ENCODE results near the gene ARHGEF2.

The ARHGEF2 gene

GRCh38 chr1:155911156-155912055, 66.9 kb downstream of the ARHGEF2 start, which contains the start of gene RIT1:
TSS of gene RIT1 (minus strand) at chr1:155911349. CDS start at chr1:155910761, 588 bp downstream.
- DNase-seq (ENCODE audit: low spot score): peak; percentile 76

GRCh38 chr1:155910621-155911121, 67.7 kb downstream of the ARHGEF2 start:
- no peak for DNase-seq (ENCODE audit: low spot score)

- no peak for DNase-seq (ENCODE audit: low spot score)
Measured at GRCh38 chr1:155909894-155910293, 68.5 kb downstream of the ARHGEF2 start.

- no peak for DNase-seq (ENCODE audit: low spot score)
Measured at GRCh38 chr1:155904261-155904660, 74.1 kb downstream of the ARHGEF2 start.

GRCh38 chr1:155900161-155900560, 78.2 kb downstream of the ARHGEF2 start:
- DNase-seq (ENCODE audit: low spot score): no peak

- DNase-seq (ENCODE audit: low spot score): no peak
Measured at GRCh38 chr1:155899683-155900082, 78.7 kb downstream of the ARHGEF2 start.

GRCh38 chr1:155898888-155899287, 79.5 kb downstream of the ARHGEF2 start:
- DNase-seq (ENCODE audit: low spot score): no peak

DNA sequence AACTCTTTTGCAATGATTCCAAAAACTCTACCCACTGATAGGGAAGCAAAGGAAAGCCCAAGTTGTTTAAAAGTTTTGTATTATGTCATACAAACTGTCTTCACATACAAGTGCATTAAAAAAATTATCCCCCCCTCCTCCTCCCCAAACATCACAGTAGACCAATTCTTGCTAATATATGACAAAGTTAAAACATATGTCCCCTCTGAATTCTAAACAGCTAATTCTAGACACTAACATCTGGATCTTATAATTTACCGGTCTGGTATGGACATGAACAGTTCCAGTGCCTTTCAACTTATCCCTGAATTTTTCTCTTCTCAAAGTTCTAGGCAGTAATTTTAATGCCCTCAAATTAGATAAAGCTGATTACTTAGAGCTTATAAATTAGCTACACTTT, 80.6 kb downstream of the ARHGEF2 start:
- DNase-seq (ENCODE audit: low spot score): no peak

Data from COLO829 (cell line).